Endothelial cell (in vitro differentiated cells): ENCODE data around the gene EHBP1. TPM values are rescaled to one million over a fixed set of nuclear protein-coding genes. Genes with fewer than 3 reads are reported as not detected.
A peak's percentile ranks its signal among the peaks of the same experiment; 100 is the strongest.

Experiments
- DNase-seq: peaks from one replicate; pipeline ENCODE4 v3.0.0; 2021; ENCODE audit warnings: low spot score
- H3K27ac Mint-ChIP-seq: one replicate; pipeline ENCODE4 v1.8.0; 2021; ENCODE audit warnings: mixed read lengths, inconsistent platforms; ENCODE audit not compliant: unreplicated experiment
- H3K27me3 Mint-ChIP-seq: one replicate; pipeline ENCODE4 v1.8.0; 2021; ENCODE audit warnings: mild to moderate bottlenecking, moderate library complexity, mixed read lengths, inconsistent platforms; ENCODE audit not compliant: unreplicated experiment
- H3K36me3 Mint-ChIP-seq: one replicate; pipeline ENCODE4 v1.8.0; 2021; ENCODE audit warnings: mild to moderate bottlenecking, low read depth, mixed read lengths, inconsistent platforms; ENCODE audit not compliant: unreplicated experiment
- H3K4me1 Mint-ChIP-seq: one replicate; pipeline ENCODE4 v1.8.0; 2021; ENCODE audit warnings: mild to moderate bottlenecking, mixed read lengths, inconsistent platforms; ENCODE audit not compliant: unreplicated experiment
- H3K4me3 Mint-ChIP-seq: one replicate; pipeline ENCODE4 v1.8.0; 2021; ENCODE audit warnings: mild to moderate bottlenecking, mixed read lengths, inconsistent platforms; ENCODE audit not compliant: unreplicated experiment
- H3K9me3 Mint-ChIP-seq: one replicate; pipeline ENCODE4 v1.8.0; 2021; ENCODE audit warnings: mixed read lengths, inconsistent platforms; ENCODE audit not compliant: unreplicated experiment
- CTCF ChIP-seq: fragments of 200-600 bp; sonication (generic); IDR thresholded peaks from one replicate; pipeline ENCODE4 v1.5.0; 2021; ENCODE audit warnings: antibody characterized with exemption; ENCODE audit not compliant: unreplicated experiment
- long read RNA-seq: library from polyadenylated mRNA; unstranded; transcript quantifications from one replicate; pipeline ENCODE4 v2.0.0, GENCODE V29; 2020; ENCODE audit not compliant: unreplicated experiment
- total RNA-seq: library from RNA; stranded (reverse); fragmentation: NEBNext Ultra II Directional; extraction: Animal tissue kit (Norgen Biotek cat#: 25700); gene quantifications from one replicate; pipeline ENCODE4 v1.2.1, GENCODE V29; 2021; ENCODE audit not compliant: unreplicated experiment

Gene EHBP1
- total RNA-seq, result 54.4 TPM
- long read RNA-seq, partial matches to known transcripts, result 2 of 2 reads
- long read RNA-seq, other reads (novel, unspliced or antisense), result 0 of 2 reads

- Mint-ChIP-seq H3K27me3 (peaks cover 4% of the 10 kb centered on the region), H3K4me3 (peak within 1 kb of the TSS; percentile 91), H3K4me1 (peaks cover 25% of the 10 kb centered on the region), H3K36me3 (peaks cover 6% of the 10 kb centered on the region), H3K9me3 (no peaks in the 10 kb centered on the region), H3K27ac (peak within 1 kb of the TSS; percentile 73)
- peak; percentile 99 for DNase-seq
- TF ChIP-seq CTCF, result no peak
These were observed at the start of gene EHBP1 for GRCh38 chr2:62705007-62705829. Gene EHBP1 (plus strand): TSS chr2:62705713. CDS start chr2:62707192, 1,479 bp downstream.

- Mint-ChIP-seq H3K27me3 (no peaks in the 10 kb centered on the region), H3K9me3 (no peaks in the 10 kb centered on the region), H3K4me3 (no peak overlapping the region), H3K4me1 (peaks cover 16% of the 10 kb centered on the region), H3K36me3 (no peaks in the 10 kb centered on the region), H3K27ac (no peak overlapping the region)
- TF ChIP-seq CTCF, result no peak
- no peak for DNase-seq
These were observed 47.7 kb upstream of the EHBP1 start for GRCh38 chr2:62657783-62658182.

GRCh38 chr2:62658891-62659290, 46.6 kb upstream of the EHBP1 start:
- no peaks in the 10 kb centered on the region for H3K36me3 Mint-ChIP-seq
- no peak overlapping the region for H3K27ac Mint-ChIP-seq
- no peak overlapping the region for H3K4me3 Mint-ChIP-seq
- peaks cover 16% of the 10 kb centered on the region for H3K4me1 Mint-ChIP-seq
- DNase-seq, result no peak
- TF ChIP-seq CTCF, result no peak
- H3K27me3 Mint-ChIP-seq, result no peaks in the 10 kb centered on the region
- no peaks in the 10 kb centered on the region for H3K9me3 Mint-ChIP-seq

DNA sequence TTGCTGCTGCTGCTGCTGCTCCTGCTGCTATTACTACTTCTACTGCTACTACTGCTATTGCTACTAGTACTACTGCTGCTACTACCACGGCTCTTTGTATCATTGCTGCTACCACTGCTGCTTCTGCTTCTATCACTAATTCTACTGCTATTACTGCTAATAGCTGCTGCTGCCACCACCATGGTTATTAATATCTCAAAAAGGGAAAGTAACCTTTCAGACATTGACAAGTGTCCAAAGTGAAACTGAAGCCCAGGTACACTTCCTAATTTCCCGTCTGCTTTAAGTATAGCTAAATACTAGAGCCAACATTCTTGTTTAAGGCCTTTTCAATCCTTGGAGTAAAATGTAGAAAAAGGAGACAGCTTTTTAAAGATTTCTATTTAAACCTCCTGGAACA, 45.4 kb upstream of the EHBP1 start:
- no peaks in the 10 kb centered on the region for H3K27me3 Mint-ChIP-seq

More for the DNA sequence above, 45.4 kb upstream of the EHBP1 start:
- Mint-ChIP-seq H3K9me3 (no peaks in the 10 kb centered on the region), H3K27ac (no peak overlapping the region), H3K36me3 (no peaks in the 10 kb centered on the region), H3K4me1 (peaks cover 16% of the 10 kb centered on the region), H3K4me3 (no peak overlapping the region)
- no peak for DNase-seq
- TF ChIP-seq CTCF, result no peak
